Endothelial cell of umbilical vein (primary cell): ENCODE results near the gene USP12. TPM values are rescaled to one million over a fixed set of nuclear protein-coding genes. Genes with fewer than 3 reads are reported as not detected.

Experiments used
- BruUV-seq: library from RNA; stranded (reverse); fragments of 400-500 nt; replicated peaks from 2 replicates; lab custom pipeline; 2021; lab: Mats Ljungman, UMichigan
- CTCF ChIA-PET: fragments of 300-600, 350-600 bp; sonication (Branson Sonifier 250); formaldehyde crosslinking; loops from one replicate; lab custom pipeline; 2021; ENCODE audit warnings: antibody characterized with exemption, inconsistent platforms; lab: Charles Lee
- POLR2A ChIA-PET: fragments of 300-600, 350-600 bp; sonication (Branson Sonifier 250); formaldehyde crosslinking; loops from one replicate; lab custom pipeline; 2021; ENCODE audit warnings: antibody characterized with exemption, inconsistent platforms; lab: Charles Lee
- DNase-seq: peaks from one replicate; pipeline ENCODE4 v3.0.0-alpha.2; 2011; ENCODE audit warnings: low read depth, low spot score
- FAIRE-seq: peaks from 2 replicates; lab custom pipeline; 2011; peaks lifted over from hg19 to GRCh38; lab: Jason Lieb, UNC
- H2AFZ ChIP-seq: 2 replicates; pipeline ENCODE4 v1.6.0; 2012; ENCODE audit warnings: low read depth, low read length, control low read depth, inconsistent platforms
- H3K27ac ChIP-seq: 2 replicates; pipeline ENCODE4 v1.5.1; 2011; ENCODE audit warnings: low read depth, mild to moderate bottlenecking, control low read depth, low read length, moderate library complexity; ENCODE audit not compliant: insufficient read depth
- H3K27me3 ChIP-seq, 2 experiments: 2 replicates each; pipeline versions ENCODE4 v1.6.0 to v1.6.1; 2011; ENCODE audit warnings: low read length in 2 of 2, mixed read lengths in 1 of 2; ENCODE audit not compliant: control insufficient read depth in 2 of 2, insufficient read depth in 2 of 2
- H3K36me3 ChIP-seq, 2 experiments: 2 replicates in 1 of 2; 3 replicates in 1 of 2; pipeline ENCODE4 v1.5.1; 2011; ENCODE audit warnings: low read length in 2 of 2, mild to moderate bottlenecking in 1 of 2, moderate library complexity in 1 of 2; ENCODE audit not compliant: control insufficient read depth in 2 of 2, insufficient read depth in 2 of 2; ENCODE audit errors: extremely low read depth in 1 of 2
- H3K4me1 ChIP-seq: 3 replicates; pipeline ENCODE4 v1.5.1; 2011; ENCODE audit warnings: mild to moderate bottlenecking, low read length; ENCODE audit not compliant: control insufficient read depth, insufficient read depth; ENCODE audit errors: extremely low read depth
- H3K4me2 ChIP-seq: 2 replicates; pipeline ENCODE4 v1.6.1; 2011; ENCODE audit warnings: low read length, control low read depth, mixed read lengths; ENCODE audit not compliant: insufficient read depth
- H3K4me3 ChIP-seq, 3 experiments: fragments of 200-600 bp in 1 of 3; sonication (generic), shearing (Covaris generic) in 1 of 3; replicated peaks in 1 of 3; 2 replicates each; pipeline ENCODE4 v1.5.1; 2011 to 2016; ENCODE audit warnings: control low read depth in 3 of 3, low read length in 3 of 3, mild to moderate bottlenecking in 2 of 3, inconsistent platforms in 1 of 3, low read depth in 1 of 3, moderate library complexity in 1 of 3; ENCODE audit not compliant: insufficient read depth in 1 of 3
- H3K79me2 ChIP-seq: 2 replicates; pipeline ENCODE4 v1.6.0; 2012; ENCODE audit warnings: low read length, inconsistent platforms; ENCODE audit not compliant: control insufficient read depth, insufficient read depth
- H3K9ac ChIP-seq: replicated peaks from 2 replicates; pipeline ENCODE3; 2011; ENCODE audit warnings: low read length, control low read depth; ENCODE audit not compliant: insufficient read depth; ENCODE audit errors: extremely low read depth
- H3K9me1 ChIP-seq: replicated peaks from 3 replicates; pipeline ENCODE4 v1.6.0; 2011; ENCODE audit warnings: mild to moderate bottlenecking, low read length; ENCODE audit not compliant: control insufficient read depth, insufficient read depth; ENCODE audit errors: extremely low read depth
- H3K9me3 ChIP-seq: replicated peaks from 2 replicates; pipeline ENCODE4 v1.5.1; 2012; ENCODE audit warnings: low read length, inconsistent platforms; ENCODE audit not compliant: control insufficient read depth, insufficient read depth
- H4K20me1 ChIP-seq: replicated peaks from 2 replicates; pipeline ENCODE3; 2011; ENCODE audit warnings: mild to moderate bottlenecking, low read length; ENCODE audit not compliant: control insufficient read depth, insufficient read depth; ENCODE audit errors: extremely low read depth
- EZH2 ChIP-seq: IDR thresholded peaks from 2 replicates; pipeline ENCODE4 v1.6.1; 2012; ENCODE audit warnings: borderline replicate concordance, low read depth, mild to moderate bottlenecking, moderate library complexity, low read length, inconsistent platforms; ENCODE audit not compliant: severe bottlenecking
- FOS ChIP-seq: IDR thresholded peaks from 2 replicates; pipeline ENCODE4 v1.6.1; 2011; ENCODE audit warnings: mild to moderate bottlenecking, low read length, moderate library complexity, borderline replicate concordance; ENCODE audit not compliant: insufficient read depth
- GATA2 ChIP-seq: IDR thresholded peaks from 2 replicates; pipeline ENCODE4 v1.7.0; 2011; ENCODE audit warnings: low read depth, mild to moderate bottlenecking, moderate library complexity, mixed read lengths, low read length; ENCODE audit not compliant: insufficient read length, insufficient read depth
- JUN ChIP-seq: IDR thresholded peaks from 2 replicates; pipeline ENCODE4 v1.6.1; 2011; ENCODE audit warnings: borderline replicate concordance, low read depth; ENCODE audit not compliant: insufficient read length, insufficient read depth
- MYC ChIP-seq: IDR thresholded peaks from one replicate; pipeline ENCODE4 v1.6.1; 2011; ENCODE audit warnings: mild to moderate bottlenecking, low read depth, low read length
- POLR2A ChIP-seq: IDR thresholded peaks from 2 replicates; pipeline ENCODE4 v1.6.1; 2012; ENCODE audit warnings: low read depth, mild to moderate bottlenecking, control low read depth, low read length
- POLR2AphosphoS5 ChIP-seq: IDR thresholded peaks from 2 replicates; pipeline ENCODE4 v1.6.1; 2012; ENCODE audit warnings: low read depth, mild to moderate bottlenecking, control low read depth, low read length, moderate library complexity; ENCODE audit not compliant: insufficient read depth
- dilution Hi-C: fragments of 300-500 bp; cut with MboI; formaldehyde crosslinking; loops from one replicate; pipeline ENCODE4 v1.15.0; 2019; ENCODE audit warnings: low sequenced_read_pairs; ENCODE audit not compliant: extremely low pct_ligation_motif_present
- intact Hi-C: fragments of 100-400 bp; cut with micrococcal nuclease; formaldehyde crosslinking; loops from one replicate; pipeline ENCODE4 v1.10.0; 2022
- polyA plus RNA-seq, 4 experiments: library from polyadenylated mRNA; depleted of rRNA in 3 of 4; stranded (reverse) in 3 of 4; unstranded in 1 of 4; fragments of >200 nt; gene quantifications; 2 replicates each; pipeline versions ENCODE4 v1.2.1 to v1.2.3, GENCODE V29; 2011 to 2012; ENCODE audit warnings: missing spikeins in 1 of 4
- total RNA-seq: library from RNA; stranded (reverse); gene quantifications from 2 replicates; pipeline ENCODE4 v1.2.3, GENCODE V29; 2021
- TF ChIP-seq, protein P1 (sequence below), 2 donors: IDR thresholded peaks; 1 replicate in 1 of 2; 2 replicates in 1 of 2; pipeline ENCODE4 v1.5.1; 2011; ENCODE audit warnings: low read length in 2 of 2, mild to moderate bottlenecking in 2 of 2, moderate library complexity in 2 of 2, control low read depth in 1 of 2, inconsistent platforms in 1 of 2, low read depth in 1 of 2; ENCODE audit not compliant: insufficient read depth in 1 of 2; ENCODE audit errors: extremely low read depth in 1 of 2
- TF ChIP-seq, protein P2 (sequence below): IDR thresholded peaks from 2 replicates; pipeline ENCODE4 v1.6.1; 2011; ENCODE audit not compliant: insufficient read depth, insufficient read length

Gene USP12
- total and polyA plus RNA-seq, 2 donors (not counting 3 experiments of a cell fraction or from before 2014, with no cell fraction given): 6.2 to 33.4 TPM

DNA sequence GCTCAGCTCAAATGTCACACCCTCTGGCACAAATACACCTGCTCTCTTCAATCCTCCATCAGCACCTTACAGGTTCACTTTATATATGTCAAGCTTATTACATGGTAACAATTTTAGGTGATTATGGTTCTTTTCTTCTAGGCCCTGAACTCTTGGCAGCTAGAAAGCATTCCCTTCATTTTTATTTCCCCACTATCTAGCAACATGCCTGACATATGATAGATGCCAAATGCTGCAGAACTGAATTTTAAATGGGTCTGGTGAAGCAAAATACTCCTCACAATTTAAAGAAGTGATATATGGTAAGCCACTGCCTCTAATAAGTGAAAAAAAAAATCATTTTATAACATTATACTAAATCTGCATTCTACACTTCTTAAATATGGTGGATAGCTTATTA, 95.2 kb downstream of the USP12 start:
- dilution Hi-C loops (no loop called here), intact Hi-C loops (no loop called here)
- no peaks in the 10 kb centered on the region for H3K9me1 ChIP-seq
- H4K20me1 ChIP-seq: no peaks in the 10 kb centered on the region
- no peaks in the 10 kb centered on the region for H3K4me1 ChIP-seq
- H3K9ac ChIP-seq: no peak overlapping the region
- no peak overlapping the region for H3K4me2 ChIP-seq
- H3K27ac ChIP-seq: no peak overlapping the region
- FAIRE-seq: no peak
- no TSS peak for BruUV-seq
- POLR2A ChIA-PET: no interaction called here
- DNase-seq: no peak
- H3K9me3 ChIP-seq: no peaks in the 10 kb centered on the region
- H3K27me3 ChIP-seq: no peaks in the 10 kb centered on the region
- no peak overlapping the region for H3K4me3 ChIP-seq
- peaks cover 7 to 11% of the 10 kb centered on the region in 2 experiments for H3K36me3 ChIP-seq
- H3K79me2 ChIP-seq: peaks cover 8% of the 10 kb centered on the region
- H2AFZ ChIP-seq: no peak overlapping the region
- CTCF ChIA-PET: no interaction called here
- TF ChIP-seq JUN: no peak
- TF ChIP-seq FOS: no peak
- TF ChIP-seq POLR2A: no peak
- TF ChIP-seq, protein P1, sequence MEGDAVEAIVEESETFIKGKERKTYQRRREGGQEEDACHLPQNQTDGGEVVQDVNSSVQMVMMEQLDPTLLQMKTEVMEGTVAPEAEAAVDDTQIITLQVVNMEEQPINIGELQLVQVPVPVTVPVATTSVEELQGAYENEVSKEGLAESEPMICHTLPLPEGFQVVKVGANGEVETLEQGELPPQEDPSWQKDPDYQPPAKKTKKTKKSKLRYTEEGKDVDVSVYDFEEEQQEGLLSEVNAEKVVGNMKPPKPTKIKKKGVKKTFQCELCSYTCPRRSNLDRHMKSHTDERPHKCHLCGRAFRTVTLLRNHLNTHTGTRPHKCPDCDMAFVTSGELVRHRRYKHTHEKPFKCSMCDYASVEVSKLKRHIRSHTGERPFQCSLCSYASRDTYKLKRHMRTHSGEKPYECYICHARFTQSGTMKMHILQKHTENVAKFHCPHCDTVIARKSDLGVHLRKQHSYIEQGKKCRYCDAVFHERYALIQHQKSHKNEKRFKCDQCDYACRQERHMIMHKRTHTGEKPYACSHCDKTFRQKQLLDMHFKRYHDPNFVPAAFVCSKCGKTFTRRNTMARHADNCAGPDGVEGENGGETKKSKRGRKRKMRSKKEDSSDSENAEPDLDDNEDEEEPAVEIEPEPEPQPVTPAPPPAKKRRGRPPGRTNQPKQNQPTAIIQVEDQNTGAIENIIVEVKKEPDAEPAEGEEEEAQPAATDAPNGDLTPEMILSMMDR (IDR thresholded peaks at IDR 0.05; ENCODE audit: extremely low read depth in 1 of 2, insufficient read depth in 1 of 2, low read depth in 1 of 2, low read length in 2 of 2): no peak
- no peak for TF ChIP-seq EZH2
- no peak for TF ChIP-seq POLR2AphosphoS5

DNA sequence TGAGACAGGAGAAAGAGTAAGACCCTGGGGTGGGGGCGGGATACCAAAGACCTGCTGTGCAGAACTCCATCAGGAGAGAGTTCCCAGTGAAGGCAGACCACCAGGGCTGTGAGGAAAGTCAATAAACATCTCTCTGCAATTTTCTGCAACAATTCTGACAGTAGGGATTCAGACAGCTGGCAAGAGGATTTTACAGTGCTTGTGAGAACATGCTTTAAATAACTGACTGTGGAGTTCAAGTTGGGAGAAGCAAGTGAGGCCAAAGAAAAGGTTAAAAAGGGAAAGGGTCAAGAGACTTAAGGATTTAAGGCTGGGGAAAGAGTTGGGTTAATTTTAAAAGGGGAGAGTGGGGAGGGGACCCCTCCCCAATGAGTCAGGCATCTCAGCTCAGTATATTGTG, 98.4 kb downstream of the USP12 start:
- Histone ChIP-seq H4K20me1 (no peaks in the 10 kb centered on the region), H3K79me2 (peaks cover 8% of the 10 kb centered on the region), H3K4me1 (no peaks in the 10 kb centered on the region), H3K4me2 (no peak overlapping the region), H3K36me3 (peaks cover 7 to 12% of the 10 kb centered on the region in 2 experiments), H3K4me3 (no peak overlapping the region), H2AFZ (no peak overlapping the region), H3K9ac (no peak overlapping the region), H3K9me3 (no peaks in the 10 kb centered on the region), H3K27me3 (no peaks in the 10 kb centered on the region), H3K27ac (no peak overlapping the region), H3K9me1 (no peaks in the 10 kb centered on the region)
- intact Hi-C loops: no loop called here
- ChIA-PET CTCF (no interaction called here), POLR2A (interaction anchor here (0.6 kb wide), 1 partner anchor 154 kb away, joined by 3 read pairs; no protein-coding TSS in a partner anchor)
- FAIRE-seq (no peak), DNase-seq (no peak)
- dilution Hi-C loops: no loop called here
- TF ChIP-seq, protein P1 (IDR thresholded peaks at IDR 0.05; ENCODE audit: extremely low read depth in 1 of 2, insufficient read depth in 1 of 2, low read depth in 1 of 2, low read length in 2 of 2): no peak
- TF ChIP-seq EZH2 (no peak), FOS (no peak), POLR2A (no peak), GATA2 (no peak), MYC (no peak), POLR2AphosphoS5 (no peak), JUN (no peak)
- TF ChIP-seq, protein P2, sequence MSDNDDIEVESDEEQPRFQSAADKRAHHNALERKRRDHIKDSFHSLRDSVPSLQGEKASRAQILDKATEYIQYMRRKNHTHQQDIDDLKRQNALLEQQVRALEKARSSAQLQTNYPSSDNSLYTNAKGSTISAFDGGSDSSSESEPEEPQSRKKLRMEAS: no peak
- no TSS peak for BruUV-seq
